GM18526 (cell line): ENCODE results near the gene TANC1.

Experiments used
- POLR2A ChIP-seq: IDR thresholded peaks from 3 replicates; pipeline ENCODE4 v1.6.1; 2011; ENCODE audit not compliant: insufficient read length; ENCODE audit errors: extremely low read depth

Gene TANC1

DNA sequence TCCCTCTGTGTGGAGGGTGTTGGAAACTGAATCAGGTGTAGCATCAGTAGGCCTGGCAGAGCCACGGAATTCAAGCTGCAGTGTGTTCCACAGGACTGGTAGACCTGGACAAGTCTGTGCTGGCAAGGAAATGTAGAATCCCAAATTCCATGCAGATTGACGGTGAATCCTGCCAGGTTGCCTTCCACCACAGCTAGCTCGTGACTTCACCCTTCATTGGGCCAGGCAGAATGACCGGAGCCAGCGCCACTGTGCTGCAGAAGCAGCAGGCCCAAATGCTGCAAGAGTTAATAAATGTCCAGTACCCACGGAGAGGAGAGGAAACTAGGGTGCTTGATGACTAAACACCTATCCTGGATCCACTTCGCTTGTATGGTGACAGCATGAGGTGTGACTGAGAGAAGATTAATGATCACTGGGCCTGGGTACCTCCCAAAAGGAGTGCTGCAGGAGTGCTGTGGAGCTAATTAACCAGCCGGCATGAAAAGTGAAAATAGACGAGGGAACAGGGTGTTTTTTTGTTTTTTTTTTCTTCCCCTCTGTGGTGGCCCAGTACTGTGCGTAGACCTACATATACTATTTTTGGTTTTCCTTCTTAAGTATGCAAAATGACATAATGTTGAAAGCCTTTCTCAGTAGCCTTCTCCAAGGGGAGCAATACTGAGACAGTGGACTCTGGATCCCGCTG lies 122.2 kb downstream of the TANC1 start:
- no peak for TF ChIP-seq POLR2A

DNA sequence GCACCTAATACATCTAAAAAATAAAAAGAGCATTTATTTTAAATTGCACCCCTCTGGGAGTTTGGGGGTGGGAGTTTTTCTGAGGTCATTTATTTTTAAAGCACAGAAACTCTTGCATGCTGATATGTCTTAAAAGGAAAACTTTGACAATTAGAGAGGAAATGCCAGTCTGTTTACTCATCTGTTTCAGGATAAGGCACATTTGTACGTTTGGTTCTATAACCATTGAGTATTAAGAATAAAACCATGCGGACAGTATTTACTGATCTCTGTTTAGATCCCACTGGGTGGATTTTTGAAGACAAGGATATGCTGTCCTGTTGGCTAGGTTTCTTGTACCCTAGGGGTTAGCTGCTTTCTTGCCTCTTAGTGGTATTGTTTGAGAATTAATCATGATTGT lies 122.9 kb downstream of the TANC1 start:
- no peak for TF ChIP-seq POLR2A

DNA sequence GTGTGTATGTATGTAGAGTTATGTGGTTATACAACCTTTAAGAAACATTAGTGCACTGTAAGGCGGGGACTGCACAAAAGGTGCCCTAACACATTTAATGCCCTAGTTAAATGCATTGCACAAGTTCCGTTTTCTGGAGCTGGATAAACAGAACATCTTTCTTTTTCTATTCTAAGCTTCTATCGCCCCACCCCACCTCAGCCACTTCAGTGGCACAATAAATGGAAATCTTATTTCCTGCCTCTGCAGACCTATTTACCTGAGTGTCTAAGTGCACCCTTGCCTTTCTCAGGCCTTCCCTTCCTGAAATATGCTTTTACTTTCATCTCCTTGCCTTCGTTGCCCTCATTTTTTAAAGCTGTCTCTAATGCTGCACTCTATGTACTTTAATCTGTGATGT lies 123.5 kb downstream of the TANC1 start:
- TF ChIP-seq POLR2A = no peak

DNA sequence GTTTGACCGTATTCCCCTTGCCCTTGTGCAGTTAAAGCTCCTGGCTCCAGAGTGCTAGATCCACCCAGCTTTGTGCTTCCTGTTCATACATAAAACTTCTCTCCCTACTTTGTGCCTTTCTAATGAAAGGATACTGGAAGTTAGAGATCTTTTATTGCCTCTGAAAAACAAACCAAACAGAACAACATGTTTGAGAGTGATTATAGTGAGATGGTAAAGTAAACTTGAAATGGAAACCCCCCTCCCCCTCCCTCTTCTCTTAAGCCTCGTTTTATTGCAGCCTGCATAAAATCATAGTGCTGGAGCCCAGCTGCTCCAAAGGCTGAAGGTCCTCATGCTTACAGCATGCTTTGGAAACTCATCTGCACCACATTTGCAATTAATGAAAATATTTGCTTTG lies 125.1 kb downstream of the TANC1 start:
- no peak for TF ChIP-seq POLR2A

DNA sequence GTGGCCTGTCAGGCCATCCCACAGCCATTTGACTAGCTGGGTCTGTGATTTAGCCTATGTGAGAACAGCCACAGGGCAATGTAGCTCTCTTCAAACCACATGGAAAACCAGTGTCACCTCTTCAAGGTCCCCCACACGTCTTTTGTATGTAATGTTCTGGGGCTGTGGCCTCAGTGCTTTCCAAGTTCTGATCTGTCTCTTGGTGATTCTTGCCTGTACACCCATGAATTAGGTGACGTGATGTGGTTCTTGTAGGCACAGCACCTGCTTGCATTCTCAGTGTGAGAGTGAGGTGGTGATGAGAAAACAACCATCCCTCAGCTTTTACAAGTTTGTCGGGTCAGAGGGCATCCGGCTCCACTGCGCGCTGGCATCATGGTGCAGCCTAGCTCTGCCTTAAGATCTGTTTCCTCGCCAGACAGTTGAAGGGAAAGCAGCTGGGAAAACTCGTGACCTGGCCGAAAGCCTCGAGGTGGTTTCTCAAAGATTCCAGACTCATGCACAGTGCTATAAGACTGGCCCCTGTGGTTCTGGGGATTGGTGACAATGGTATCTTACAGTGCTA lies 125.8 kb downstream of the TANC1 start:
- no peak for TF ChIP-seq POLR2A

DNA sequence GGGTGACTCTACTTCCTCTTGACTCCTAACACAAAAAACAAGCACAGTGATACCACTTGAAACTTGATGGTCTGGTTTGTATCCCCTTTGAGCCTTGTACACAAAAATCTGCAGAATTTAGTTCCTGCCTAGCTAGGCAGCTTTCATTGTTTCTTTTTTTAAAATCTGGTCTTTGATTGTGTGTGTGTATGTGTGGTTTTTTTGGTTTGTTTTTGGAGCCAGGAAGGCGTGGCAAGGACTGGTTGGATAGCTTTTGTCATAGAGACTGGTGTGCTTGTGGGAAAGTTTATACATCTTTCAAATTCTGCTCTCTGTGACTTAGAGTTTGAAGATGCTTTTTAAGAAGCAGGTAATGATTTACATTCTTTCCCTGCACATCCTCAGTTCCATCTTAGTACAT lies 127.4 kb downstream of the TANC1 start:
- no peak for TF ChIP-seq POLR2A

DNA sequence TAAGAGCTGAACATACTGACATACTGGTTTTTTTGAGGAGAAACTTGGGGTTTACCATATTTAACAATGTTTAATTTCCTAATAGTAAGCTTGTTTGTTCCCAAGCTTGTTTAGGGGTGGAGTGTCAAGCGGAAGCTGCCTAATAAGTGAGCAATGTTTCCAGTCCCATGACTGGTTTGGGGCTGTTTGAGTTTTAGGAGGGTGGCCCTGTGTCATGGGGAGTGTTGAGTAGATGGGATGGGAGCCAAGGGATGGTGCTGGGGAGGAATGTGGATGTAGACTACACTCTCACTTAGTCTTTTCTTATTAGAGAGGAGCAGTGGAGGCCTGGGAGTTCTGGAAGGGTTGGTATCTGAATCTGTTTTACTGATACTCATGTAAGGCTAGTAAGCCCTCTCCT lies 128.5 kb downstream of the TANC1 start:
- no peak for TF ChIP-seq POLR2A

DNA sequence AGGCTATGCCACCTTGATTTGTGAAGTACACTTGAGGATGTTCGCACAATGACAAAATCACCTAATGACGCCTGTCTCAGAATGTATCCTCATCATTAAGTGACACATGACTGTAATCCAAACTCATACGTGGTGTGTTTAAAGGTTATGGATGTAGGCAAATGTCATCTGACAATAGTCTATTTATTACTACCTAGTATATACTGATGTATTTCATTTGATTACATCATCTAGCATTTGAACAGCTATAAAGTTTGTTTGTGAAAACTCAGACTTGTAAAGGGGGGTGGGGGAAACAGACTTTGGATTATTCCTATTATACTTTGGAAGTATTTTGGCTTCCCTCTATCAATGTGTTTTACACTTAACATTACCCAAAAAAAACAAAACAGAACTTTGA lies 129.9 kb downstream of the TANC1 start:
- no peak for TF ChIP-seq POLR2A

DNA sequence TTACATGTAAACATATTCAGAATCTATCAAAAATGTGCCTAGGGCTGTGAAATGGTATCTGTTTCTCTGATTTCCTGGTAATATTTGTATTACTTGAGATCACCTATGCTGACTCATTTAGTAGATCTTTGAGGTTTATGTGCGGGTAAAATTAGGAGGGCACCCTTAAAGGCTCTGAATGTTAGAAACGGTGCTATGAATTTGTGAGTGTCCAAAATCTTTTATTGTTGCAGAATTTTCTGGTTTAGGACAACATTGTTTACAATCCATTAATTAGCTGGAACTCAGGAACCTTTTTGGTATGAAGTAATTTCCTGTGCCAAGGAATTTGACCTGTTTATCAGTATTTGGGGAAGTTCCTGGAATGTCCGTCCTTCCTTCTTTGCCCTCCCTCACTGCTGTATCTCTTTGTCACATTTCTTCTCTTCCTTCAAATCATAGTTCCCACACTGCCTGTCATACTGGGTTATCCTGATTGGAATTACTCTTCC lies 130.5 kb downstream of the TANC1 start:
- TF ChIP-seq POLR2A = no peak

DNA sequence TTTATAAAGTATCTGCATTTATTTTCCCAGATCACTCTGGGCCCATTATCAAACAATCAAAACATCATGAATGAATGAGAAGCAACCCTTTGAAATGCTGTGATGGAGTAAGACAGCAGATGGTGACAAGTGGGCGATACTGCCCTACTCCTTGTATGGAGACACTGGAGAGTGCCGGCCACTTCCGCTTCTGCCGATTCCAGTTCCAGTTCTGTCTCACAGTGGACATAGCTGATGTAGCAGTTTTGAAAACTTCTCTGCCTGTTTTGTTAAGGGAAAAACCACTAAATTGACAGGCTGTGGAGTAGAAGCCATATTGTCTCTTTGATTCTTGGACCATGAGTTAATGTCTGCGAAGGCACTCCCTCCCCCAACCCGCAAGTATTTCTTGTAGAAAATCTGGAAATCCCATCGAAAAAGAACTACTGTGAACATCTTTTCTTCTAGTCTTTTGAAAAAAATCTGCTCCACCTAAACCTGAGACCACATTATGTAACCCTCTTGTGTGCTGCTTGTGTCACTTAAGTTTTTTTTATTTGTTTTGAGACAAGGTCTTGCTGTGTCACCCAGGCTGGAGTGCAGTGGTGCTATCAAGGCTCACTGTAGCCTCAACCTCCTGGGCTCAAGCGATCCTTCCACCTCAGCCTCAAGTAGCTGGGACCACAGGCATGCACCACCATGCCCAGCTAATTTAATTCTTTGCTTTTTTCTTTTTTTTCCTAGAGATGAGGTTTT lies 133.5 kb downstream of the TANC1 start:
- TF ChIP-seq POLR2A = no peak

DNA sequence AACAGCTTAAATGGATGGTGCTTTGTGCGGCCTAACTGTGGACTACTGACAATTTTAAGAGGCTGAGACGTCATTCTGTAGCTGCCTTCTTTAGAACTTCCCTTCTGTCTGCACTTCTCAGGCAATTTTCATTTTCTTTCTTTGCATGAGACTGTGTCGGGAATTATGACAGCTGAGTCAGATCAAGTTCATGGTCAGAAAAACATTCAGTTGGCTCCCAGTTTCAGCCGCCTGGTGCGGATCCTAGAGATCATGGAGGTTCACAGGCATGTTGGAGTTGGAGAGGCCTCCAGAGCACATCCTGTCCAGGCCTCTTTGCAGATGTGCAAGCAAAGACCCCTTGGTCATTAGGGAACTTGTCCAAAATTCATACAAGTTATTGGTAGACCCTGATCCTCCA lies 135.0 kb downstream of the TANC1 start:
- TF ChIP-seq POLR2A = no peak

DNA sequence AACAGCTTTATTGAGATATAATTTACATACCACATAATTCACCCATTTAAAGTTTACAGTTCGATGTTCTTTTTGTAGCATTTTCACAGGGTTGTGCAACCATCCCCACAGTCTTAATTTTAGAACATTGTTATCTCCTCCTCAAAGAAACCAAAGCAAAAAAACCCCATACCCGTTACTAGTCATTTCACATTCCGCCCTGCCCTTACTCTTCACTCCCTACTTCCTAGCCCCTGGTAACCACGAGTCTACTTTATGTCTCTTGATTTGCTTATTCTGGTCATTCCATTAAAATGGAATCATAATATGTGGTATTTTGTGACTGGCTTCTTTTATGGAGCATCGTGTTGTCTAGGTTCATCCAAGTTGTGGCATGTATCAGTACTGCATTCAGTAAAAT lies 137.7 kb downstream of the TANC1 start:
- TF ChIP-seq POLR2A = no peak

DNA sequence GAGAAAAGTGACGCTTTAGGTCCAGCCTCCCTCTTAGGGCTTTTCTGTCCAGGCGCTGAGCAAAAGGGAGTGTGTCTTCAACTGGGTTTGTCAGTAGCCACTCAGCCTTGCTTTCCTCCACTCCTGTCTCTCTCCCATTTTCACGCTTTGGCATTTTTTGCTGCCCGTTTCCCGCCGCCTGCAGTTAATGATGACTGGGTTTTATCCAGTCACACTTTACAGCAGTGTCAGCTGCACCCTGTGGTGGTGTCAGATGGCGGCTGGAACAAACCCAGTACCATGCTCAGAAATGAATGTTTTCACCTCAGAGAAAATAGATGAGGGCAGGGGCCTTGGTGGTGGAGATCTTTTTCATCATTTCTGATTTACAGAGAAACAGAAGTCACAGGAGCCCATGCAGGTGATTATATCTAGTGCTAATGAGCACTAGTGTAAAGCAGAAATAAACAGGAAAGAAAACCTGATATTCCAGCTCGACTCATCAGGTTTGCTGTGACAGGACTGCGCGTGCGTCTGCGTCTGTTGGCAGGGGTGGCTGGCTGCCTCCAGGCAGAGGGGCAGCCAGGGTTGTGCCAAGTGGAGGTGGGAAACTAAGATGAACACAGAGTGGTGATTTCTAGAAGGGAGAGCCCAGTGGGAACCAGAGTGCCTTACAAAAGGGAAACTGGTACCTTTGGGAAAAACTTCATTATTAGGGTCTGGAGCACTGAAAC lies 139.9 kb downstream of the TANC1 start:
- no peak for TF ChIP-seq POLR2A

DNA sequence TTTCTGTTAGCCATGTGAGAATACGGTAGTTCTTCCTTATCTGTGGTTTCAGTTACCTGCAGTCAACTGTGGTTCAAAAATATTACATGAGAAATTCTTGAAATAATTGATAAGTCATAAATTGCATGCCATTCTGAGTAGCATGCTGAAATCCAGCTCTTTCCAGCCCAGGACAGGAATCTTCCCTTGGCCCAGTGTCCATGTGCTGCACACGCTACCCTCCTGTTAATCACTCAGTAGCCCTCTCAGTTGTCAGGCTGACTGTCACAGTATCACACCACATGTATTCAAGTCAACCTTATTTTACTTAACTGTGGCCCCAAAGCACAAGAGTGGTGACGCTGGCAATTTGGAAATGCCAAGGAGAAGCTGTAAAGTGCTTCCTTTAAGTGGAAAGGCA lies 141.1 kb downstream of the TANC1 start:
- no peak for TF ChIP-seq POLR2A

DNA sequence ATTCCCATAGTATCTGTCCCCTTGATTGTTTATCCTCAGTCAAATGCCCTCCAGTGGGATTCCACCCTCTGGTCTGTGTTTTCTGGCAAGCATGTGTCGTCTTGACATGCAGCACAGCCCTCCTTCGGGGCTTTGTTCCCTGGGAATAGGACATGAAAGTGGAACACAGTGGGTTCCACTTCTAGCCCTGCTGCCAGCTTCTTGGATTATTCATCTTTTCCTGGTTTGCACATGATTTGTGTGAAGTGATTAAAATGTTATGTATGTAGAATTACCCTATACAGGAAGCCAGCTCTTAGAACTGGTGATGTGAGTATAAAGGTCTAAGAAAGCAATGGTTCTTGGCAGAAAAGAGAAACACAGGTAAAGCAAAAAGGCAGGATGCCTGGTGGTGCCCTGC lies 142.3 kb downstream of the TANC1 start:
- TF ChIP-seq POLR2A = no peak

DNA sequence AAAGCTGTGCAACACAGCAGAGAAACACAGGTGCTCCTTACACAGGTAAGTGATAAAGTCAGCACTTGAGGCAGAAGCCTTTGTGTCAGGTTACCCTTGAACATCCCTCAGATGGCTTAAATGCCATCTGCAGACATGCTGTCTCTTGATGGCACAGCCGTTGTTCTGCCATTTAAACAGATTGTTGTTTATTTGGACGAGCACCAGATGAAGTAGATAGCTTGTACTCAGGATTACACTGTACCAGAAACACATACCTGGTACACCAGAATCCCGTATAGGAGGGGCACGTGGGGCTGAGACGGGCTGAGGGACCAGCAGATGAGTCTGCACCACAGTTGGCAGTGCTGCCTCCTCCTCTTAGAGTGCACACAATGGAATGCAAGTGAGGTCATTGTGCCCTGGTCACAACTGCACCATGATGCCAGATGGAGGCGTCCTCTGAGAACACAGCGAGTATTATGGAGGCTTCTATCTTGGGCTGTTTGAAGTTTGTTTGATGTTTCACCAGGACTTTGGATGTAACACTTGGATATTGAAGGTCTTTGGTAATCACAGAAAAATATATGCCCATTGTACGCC lies 143.0 kb downstream of the TANC1 start:
- no peak for TF ChIP-seq POLR2A

DNA sequence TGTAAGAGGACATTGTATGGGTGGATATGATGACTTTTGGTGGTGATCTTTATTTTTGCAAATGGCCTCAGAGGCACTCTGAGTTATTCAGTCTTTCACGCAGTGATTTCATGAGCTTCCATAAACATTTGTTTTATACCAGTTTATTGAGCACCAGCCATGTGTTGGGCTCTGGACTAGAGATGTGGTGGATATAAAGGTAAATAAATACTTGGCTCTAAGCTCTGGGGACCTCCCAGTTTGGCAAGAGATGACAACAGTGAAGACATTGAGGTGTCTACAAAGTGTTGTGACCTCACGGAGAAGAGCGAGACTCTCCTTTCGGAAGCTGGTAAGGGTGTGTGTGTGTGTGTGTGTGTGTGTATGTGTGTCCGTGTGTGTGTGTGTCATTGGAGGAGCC lies 146.4 kb downstream of the TANC1 start:
- no peak for TF ChIP-seq POLR2A
